GM12873 (cell line): ENCODE measurements around the gene RASAL1.

ENCODE experiments used
- TF ChIP-seq, protein P1 (sequence below): IDR thresholded peaks from 2 replicates; pipeline ENCODE4 v1.5.1; 2012; ENCODE audit warnings: low read depth, mild to moderate bottlenecking, moderate library complexity, low read length, control low read depth; ENCODE audit not compliant: insufficient read depth; ENCODE audit errors: missing control alignments

RASAL1 gene

GRCh38 chr12:113069751-113070116 lies 65.8 kb downstream of the RASAL1 start:
- TF ChIP-seq, protein P1, sequence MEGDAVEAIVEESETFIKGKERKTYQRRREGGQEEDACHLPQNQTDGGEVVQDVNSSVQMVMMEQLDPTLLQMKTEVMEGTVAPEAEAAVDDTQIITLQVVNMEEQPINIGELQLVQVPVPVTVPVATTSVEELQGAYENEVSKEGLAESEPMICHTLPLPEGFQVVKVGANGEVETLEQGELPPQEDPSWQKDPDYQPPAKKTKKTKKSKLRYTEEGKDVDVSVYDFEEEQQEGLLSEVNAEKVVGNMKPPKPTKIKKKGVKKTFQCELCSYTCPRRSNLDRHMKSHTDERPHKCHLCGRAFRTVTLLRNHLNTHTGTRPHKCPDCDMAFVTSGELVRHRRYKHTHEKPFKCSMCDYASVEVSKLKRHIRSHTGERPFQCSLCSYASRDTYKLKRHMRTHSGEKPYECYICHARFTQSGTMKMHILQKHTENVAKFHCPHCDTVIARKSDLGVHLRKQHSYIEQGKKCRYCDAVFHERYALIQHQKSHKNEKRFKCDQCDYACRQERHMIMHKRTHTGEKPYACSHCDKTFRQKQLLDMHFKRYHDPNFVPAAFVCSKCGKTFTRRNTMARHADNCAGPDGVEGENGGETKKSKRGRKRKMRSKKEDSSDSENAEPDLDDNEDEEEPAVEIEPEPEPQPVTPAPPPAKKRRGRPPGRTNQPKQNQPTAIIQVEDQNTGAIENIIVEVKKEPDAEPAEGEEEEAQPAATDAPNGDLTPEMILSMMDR, result no peak

DNA sequence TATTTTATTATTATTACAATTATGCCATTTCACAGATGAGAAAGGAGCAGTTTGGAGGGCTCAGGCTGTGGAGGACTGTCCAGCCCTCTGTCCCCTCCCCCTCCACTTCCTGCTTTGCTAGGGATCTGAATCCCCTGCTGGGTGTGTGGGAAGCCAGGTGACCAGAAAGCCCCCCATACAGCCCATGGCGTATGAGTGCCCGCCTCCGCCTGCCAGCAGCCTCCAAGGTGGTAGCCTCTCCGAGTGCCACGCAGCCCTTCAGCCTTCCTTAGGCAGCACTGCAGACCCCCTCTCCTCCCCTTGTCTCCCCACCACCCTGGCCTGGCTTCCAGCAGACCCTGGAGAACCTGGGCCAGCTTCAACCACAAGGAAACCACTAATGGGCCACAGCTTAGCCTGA lies 66.4 kb downstream of the RASAL1 start:
- TF ChIP-seq, protein P1, result no peak

GRCh38 chr12:113067987-113068935 lies 67.3 kb downstream of the RASAL1 start:
- TF ChIP-seq, protein P1, result no peak

GRCh38 chr12:113066813-113067400 lies 68.7 kb downstream of the RASAL1 start:
- TF ChIP-seq, protein P1, result no peak

GRCh38 chr12:113065126-113066007 lies 70.2 kb downstream of the RASAL1 start:
- TF ChIP-seq, protein P1, result no peak

DNA sequence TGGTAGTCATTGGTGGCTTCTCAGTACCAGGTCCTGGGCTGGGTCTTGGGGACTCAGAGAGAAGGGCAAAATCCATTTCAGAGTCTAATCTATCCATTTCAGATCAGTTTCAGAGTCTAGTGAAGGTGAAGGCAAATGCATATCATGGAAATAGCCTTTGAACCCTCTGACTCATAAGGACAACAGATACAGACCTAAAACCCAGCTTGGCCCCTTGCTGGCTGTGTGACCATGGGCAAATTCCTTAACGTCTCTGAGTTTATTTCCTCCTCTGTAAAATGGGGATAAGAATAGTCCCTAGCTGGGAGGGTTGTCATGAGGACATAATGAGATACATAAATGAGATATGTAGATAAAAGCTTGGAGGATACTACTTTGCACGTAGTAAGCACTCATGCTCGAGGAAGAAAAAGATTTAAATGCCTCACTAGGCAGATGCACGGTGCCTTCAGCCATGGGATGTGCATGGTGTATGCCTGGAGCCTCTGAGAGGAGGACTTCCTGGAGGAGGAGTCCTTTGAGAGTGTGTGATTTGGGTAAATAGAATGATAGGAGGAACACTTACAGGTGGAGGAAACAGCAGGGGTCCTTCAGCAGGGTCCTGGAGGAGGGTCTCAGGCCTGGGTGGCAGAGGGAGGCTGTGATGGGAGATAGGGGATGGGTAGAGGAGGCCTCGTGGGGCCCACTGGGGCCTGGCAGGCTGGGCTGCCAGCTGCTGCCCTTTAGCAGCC lies 71.0 kb downstream of the RASAL1 start:
- TF ChIP-seq, protein P1, result no peak
